GM04504 (cell line): Measurements from ENCODE around the gene SPOCK1.

ENCODE experiments used
- DNase-seq: peaks from one replicate; pipeline ENCODE4 v3.0.0-alpha.2; 2012; ENCODE audit warnings: low read depth

Gene SPOCK1

GRCh38 chr5:137148159-137148558, 351.0 kb downstream of the SPOCK1 start:
- no peak for DNase-seq

GRCh38 chr5:137147346-137147745, 351.8 kb downstream of the SPOCK1 start:
- DNase-seq, result no peak

GRCh38 chr5:137146402-137146890, 352.7 kb downstream of the SPOCK1 start:
- DNase-seq, result peak; percentile 99

GRCh38 chr5:137145721-137146120, 353.4 kb downstream of the SPOCK1 start:
- peak; percentile 10 for DNase-seq

- no peak for DNase-seq
Measured at GRCh38 chr5:137144656-137145055, 354.5 kb downstream of the SPOCK1 start.

- peak; percentile 90 for DNase-seq
Measured at GRCh38 chr5:137142764-137143605, 356.1 kb downstream of the SPOCK1 start.

- peak; percentile 12 for DNase-seq
Measured at GRCh38 chr5:137142346-137142745, 356.8 kb downstream of the SPOCK1 start.

GRCh38 chr5:137141779-137142178, 357.3 kb downstream of the SPOCK1 start:
- peak; percentile 23 for DNase-seq

- DNase-seq, result no peak
Measured at GRCh38 chr5:137136991-137137632, 362.0 kb downstream of the SPOCK1 start.

- DNase-seq, result no peak
Measured at GRCh38 chr5:137134920-137135532, 364.1 kb downstream of the SPOCK1 start.

GRCh38 chr5:137129886-137130680, 369.0 kb downstream of the SPOCK1 start:
- no peak for DNase-seq

- no peak for DNase-seq
Measured at GRCh38 chr5:137128012-137128411, 371.1 kb downstream of the SPOCK1 start.

- no peak for DNase-seq
Measured at GRCh38 chr5:137126829-137127228, 372.3 kb downstream of the SPOCK1 start.

GRCh38 chr5:137122558-137122957, 376.6 kb downstream of the SPOCK1 start:
- DNase-seq, result no peak

GRCh38 chr5:137122075-137122474, 377.1 kb downstream of the SPOCK1 start:
- peak; percentile 10 for DNase-seq

GRCh38 chr5:137119321-137119720, 379.8 kb downstream of the SPOCK1 start:
- DNase-seq, result no peak

- DNase-seq, result no peak
Measured at GRCh38 chr5:137118629-137119028, 380.5 kb downstream of the SPOCK1 start.

- no peak for DNase-seq
Measured at GRCh38 chr5:137115152-137115551, 384.0 kb downstream of the SPOCK1 start.

GRCh38 chr5:137114529-137114928, 384.6 kb downstream of the SPOCK1 start:
- peak; percentile 14 for DNase-seq

- DNase-seq, result no peak
Measured at GRCh38 chr5:137113939-137114338, 385.2 kb downstream of the SPOCK1 start.

GRCh38 chr5:137113161-137113560, 386.0 kb downstream of the SPOCK1 start:
- DNase-seq, result no peak
